G401 (cell line): ENCODE results near the gene IFNA16. TPM values are rescaled to one million over a fixed set of nuclear protein-coding genes. Genes with fewer than 3 reads are reported as not detected.
A peak's percentile ranks its signal among the peaks of the same experiment; 100 is the strongest.
"Not testable (repeated sequence)": the region's sequence is repeated elsewhere in the genome, so short reads cannot be mapped to it uniquely, and the experiment has no call there.

Experiments
- DNase-seq: peaks from one replicate; pipeline ENCODE4 v3.0.0-alpha.2; 2015; ENCODE audit warnings: low spot score
- in situ Hi-C: cut with HindIII; loops from 2 replicates; pipeline ENCODE4 v1.10.0; 2016; ENCODE audit warnings: low sequenced_read_pairs, mixed read lengths
- total RNA-seq: library from RNA; depleted of rRNA; stranded (reverse); fragments of >200 nt; shearing (Covaris generic); gene quantifications from 2 replicates; pipeline ENCODE4 v1.2.3, GENCODE V29; 2014; rRNA removed

The IFNA16 gene
- not detected in 2 replicates for total RNA-seq

DNA sequence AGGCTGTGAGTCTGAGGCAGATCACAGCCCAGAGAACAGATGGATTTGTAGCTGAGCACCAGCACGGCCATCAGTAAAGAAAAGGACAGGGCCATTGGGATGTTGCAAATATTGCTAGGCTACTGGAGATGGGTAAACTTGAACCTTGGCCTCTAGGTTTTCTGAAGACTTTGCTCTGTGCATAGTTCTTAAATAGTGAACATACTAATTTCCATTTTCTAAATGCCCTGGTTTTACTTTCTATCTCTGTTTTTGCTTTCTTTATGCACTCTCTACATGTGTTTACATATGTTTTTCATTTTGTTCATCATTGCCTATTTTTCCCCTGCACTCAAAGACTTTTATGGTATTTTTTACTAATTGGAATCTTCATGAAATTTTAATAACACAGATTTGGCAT, at the start of gene IFNA16:
IFNA16 (minus strand) TSS at position 101 of the 400 bp plus-strand sequence; CDS start at position 95, 6 bp downstream.
- in situ Hi-C loops, DNase-seq: not testable (repeated sequence)

DNA sequence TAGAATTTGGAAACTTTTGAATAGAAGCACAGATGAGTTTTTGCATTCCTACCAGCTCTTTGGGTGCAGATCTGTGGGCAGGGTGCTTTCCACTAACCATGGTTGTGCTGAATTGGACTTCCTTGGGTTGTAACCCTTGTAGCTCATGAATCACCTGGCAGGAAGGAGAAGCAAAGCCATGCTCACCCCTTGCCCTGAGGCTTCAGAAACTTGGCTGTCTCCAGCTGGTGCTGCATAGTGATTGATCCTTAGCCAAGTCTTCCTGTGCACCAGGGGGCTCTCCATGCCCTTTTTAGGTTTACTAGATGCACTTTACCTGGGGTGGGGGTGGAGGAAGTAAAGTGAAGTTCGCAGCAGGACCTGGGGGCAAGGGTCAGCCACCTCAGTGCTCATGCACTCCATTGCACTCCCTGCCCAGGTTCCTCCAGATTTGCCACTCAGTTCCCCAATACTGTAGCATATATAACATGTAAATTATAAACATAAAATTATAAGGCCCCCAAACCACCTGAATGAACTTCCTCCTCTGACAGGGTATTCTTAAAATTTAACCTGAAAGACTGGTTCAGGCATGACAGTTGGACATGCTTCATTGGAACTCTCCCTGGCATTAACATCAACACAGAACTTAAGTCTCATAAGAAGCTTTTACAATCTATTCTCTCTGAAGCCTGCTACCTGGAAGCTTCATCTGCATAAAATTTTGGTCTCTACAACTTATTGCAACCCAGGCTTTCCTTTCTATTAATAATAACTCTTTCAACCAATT, 48.5 kb upstream of the IFNA16 start:
- in situ Hi-C loops, result no loop called here
- DNase-seq, result no peak

- in situ Hi-C loops, result no loop called here
Observed at GRCh38 chr9:21255538-21256212, 38.6 kb upstream of the IFNA16 start.

GRCh38 chr9:21252721-21253547, 35.8 kb upstream of the IFNA16 start:
- in situ Hi-C loops, result no loop called here

More at GRCh38 chr9:21255538-21256212, 38.6 kb upstream of the IFNA16 start:
- no peak for DNase-seq

GRCh38 chr9:21251638-21252037, 34.5 kb upstream of the IFNA16 start:
- in situ Hi-C loops, result no loop called here
- DNase-seq, result no peak

More at GRCh38 chr9:21252721-21253547, 35.8 kb upstream of the IFNA16 start:
- peak; percentile 49 for DNase-seq

- no peak for DNase-seq
Observed at GRCh38 chr9:21251190-21251589, 34.1 kb upstream of the IFNA16 start.

DNA sequence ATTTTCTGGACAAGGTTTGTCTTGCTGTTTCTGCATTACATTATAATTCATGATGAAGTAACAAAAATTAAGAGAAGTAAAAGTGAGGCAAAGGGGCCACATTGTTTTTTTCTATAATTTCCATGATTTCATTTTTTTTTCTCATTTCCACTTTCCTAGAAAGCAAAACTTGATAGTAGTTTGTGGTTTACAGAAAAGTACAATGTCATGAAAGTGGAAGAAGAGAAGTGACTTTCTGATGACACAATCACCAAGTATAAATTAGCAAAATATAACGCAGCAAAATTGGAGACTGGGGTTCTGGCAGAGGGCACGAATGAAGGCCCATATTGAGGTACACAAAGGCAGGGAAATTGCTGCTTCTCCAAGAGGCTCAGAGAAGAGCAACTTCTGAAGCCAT, 27.7 kb upstream of the IFNA16 start:
- in situ Hi-C loops, result no loop called here
- DNase-seq, result no peak

More at GRCh38 chr9:21251190-21251589, 34.1 kb upstream of the IFNA16 start:
- in situ Hi-C loops, result no loop called here

DNA sequence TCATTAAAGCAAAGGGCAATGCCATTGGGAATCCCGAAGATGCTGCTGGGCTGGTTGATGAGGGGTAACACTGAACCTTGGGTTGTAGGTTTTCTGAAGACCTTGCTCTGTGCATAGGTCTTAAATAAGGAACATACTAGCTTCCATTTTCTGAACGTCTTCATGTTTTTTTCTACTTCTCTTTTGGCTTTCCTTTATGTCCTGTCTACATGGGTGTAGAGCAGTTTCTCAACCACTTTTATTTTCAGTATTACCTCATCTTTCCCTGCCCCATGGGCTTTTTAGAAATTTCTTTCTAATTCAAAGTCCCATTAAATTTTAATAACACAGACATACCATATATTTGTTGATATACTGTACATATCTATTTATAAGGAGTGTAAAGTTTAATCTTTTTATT, 22.8 kb upstream of the IFNA16 start, which contains the start of gene IFNA14:
IFNA14 (minus strand) TSS at position 95 of the 400 bp plus-strand sequence; CDS start at position 25, 70 bp downstream.
- in situ Hi-C loops, result no loop called here
- DNase-seq, result no peak

GRCh38 chr9:21236360-21236714, 19.2 kb upstream of the IFNA16 start:
- DNase-seq, in situ Hi-C loops: not testable (repeated sequence)

DNA sequence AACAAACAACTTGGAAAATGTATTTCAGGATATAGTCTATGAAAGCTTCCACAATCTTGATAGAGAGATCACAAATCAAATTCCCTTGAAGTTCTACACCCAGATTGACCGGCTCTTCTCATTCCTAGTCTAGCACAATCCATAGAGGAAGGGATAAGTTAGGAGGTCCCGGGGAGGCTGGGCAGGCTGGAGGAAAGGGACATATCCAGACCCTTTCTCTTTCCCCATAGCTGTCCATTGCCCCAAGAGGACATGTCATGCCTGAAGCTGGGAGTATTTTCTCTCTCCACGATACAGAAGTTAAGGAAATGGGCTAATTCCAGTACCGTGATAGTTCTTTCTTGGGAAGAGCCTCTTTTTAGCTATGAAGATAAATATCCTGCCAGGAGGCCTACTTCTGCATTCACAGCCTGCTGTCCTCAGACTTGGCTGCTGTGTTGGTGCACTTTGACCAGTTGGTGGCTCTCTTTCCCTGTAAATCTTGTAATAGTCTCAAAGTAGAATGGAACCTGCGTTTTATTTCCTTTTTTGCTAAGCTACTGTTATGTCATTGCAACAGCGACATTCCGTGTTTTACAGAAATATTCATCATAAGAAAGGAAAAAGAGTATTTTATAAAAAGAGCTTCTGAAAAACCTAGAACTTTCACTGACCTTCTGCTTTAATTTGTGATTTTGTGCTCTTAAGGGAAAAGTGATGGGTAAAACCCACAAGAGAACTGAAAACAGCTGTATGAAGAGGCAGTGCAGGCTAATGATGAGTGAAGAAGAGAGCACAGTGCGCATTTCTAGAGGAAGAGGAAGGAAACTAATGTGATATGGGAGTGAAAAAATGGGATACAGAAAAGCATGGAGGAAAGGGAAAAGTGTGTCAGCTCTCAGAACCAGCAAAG, 18.6 kb upstream of the IFNA16 start:
- DNase-seq, result peak; percentile 48
- in situ Hi-C loops, result not testable (repeated sequence)

- in situ Hi-C loops, result no loop called here
- DNase-seq, result no peak
Observed at GRCh38 chr9:21234153-21234687, 17.1 kb upstream of the IFNA16 start.

DNA sequence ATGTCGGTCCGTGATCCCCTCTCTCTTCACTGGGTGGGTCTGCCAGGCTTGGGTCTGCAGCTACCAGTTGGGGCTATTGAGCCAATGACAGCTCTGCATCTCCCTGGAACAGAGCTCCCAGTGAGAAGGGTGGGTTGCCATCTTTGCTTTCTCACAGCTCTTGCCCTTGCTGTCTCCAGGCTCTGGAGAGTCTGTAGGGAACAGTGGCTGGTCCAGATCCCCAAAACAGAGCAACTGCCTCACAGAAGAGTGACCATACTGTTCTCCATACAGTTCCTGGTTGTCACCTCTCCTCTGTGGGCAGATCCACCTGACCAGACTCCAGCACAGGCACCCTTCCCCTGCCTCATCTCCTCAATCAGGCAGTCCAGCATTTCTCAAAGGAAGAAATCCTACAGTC, 16.1 kb upstream of the IFNA16 start:
- no peak for DNase-seq
- in situ Hi-C loops, result no loop called here

- in situ Hi-C loops, result no loop called here
- DNase-seq, result no peak
Observed at GRCh38 chr9:21228122-21228521, 11.0 kb upstream of the IFNA16 start, which contains the start of gene IFNA17. Gene IFNA17, minus strand, starts transcription at chr9:21228222. Its CDS starts 49 bp downstream, at chr9:21228173.

- DNase-seq, in situ Hi-C loops: not testable (repeated sequence)
Observed at GRCh38 chr9:21213411-21214326, 3.4 kb downstream of the IFNA16 start.

- DNase-seq, in situ Hi-C loops: not testable (repeated sequence)
Observed at GRCh38 chr9:21212160-21212559, 5.0 kb downstream of the IFNA16 start.

GRCh38 chr9:21210782-21211181, 6.3 kb downstream of the IFNA16 start:
- DNase-seq, in situ Hi-C loops: not testable (repeated sequence)

- in situ Hi-C loops, result no loop called here
- no peak for DNase-seq
Observed at GRCh38 chr9:21210311-21210710, 6.8 kb downstream of the IFNA16 start.
